Mesenchymal stem cell (in vitro differentiated cells and primary cell): ENCODE data around the gene CUEDC1.

Experiments
- DNase-seq: peaks from one replicate; pipeline ENCODE4 v3.0.0-alpha.2; 2013
- H2AFZ ChIP-seq: one replicate; pipeline ENCODE4 v1.6.1; 2013; ENCODE audit warnings: low read depth, mild to moderate bottlenecking, control low read depth, inconsistent platforms, low read length, moderate library complexity
- H2AK5ac ChIP-seq: 2 replicates; pipeline ENCODE4 v1.6.1; 2013; ENCODE audit warnings: low read length, moderate library complexity, mild to moderate bottlenecking, inconsistent platforms; ENCODE audit not compliant: severe bottlenecking
- H2BK120ac ChIP-seq: one replicate; pipeline ENCODE4 v1.6.1; 2013; ENCODE audit warnings: low read depth, mild to moderate bottlenecking, inconsistent platforms, low read length, moderate library complexity
- H2BK12ac ChIP-seq, 2 experiments: one replicate each; pipeline ENCODE4 v1.6.1; 2013; ENCODE audit warnings: inconsistent platforms in 2 of 2, low read length in 2 of 2, mild to moderate bottlenecking in 2 of 2, moderate library complexity in 2 of 2, control low read depth in 1 of 2
- H2BK15ac ChIP-seq: one replicate; pipeline ENCODE4 v1.6.1; 2013; ENCODE audit warnings: mild to moderate bottlenecking, low read depth, inconsistent platforms; ENCODE audit not compliant: poor library complexity, severe bottlenecking
- H2BK5ac ChIP-seq: 2 replicates; pipeline ENCODE4 v1.6.1; 2013; ENCODE audit warnings: low read depth, mild to moderate bottlenecking, low read length, control low read depth, inconsistent platforms; ENCODE audit not compliant: poor library complexity, severe bottlenecking
- H3K14ac ChIP-seq, 2 experiments: one replicate each; pipeline ENCODE4 v1.6.1; 2013; ENCODE audit warnings: inconsistent platforms in 2 of 2, low read length in 2 of 2, control low read depth in 1 of 2, mild to moderate bottlenecking in 1 of 2, moderate library complexity in 1 of 2
- H3K18ac ChIP-seq, 2 experiments: one replicate each; pipeline ENCODE4 v1.6.1; 2013; ENCODE audit warnings: inconsistent platforms in 2 of 2, low read length in 2 of 2, control low read depth in 1 of 2, low read depth in 1 of 2, mild to moderate bottlenecking in 1 of 2
- H3K23ac ChIP-seq, 2 experiments: one replicate each; pipeline ENCODE4 v1.6.1; 2013; ENCODE audit warnings: inconsistent platforms in 2 of 2, low read length in 2 of 2, mild to moderate bottlenecking in 2 of 2, moderate library complexity in 2 of 2, control low read depth in 1 of 2
- H3K27ac ChIP-seq: 2 replicates; pipeline ENCODE4 v1.5.1; 2013; ENCODE audit warnings: mild to moderate bottlenecking, moderate library complexity, low read length, control low read depth, inconsistent platforms; ENCODE audit not compliant: poor library complexity, severe bottlenecking
- H3K27me3 ChIP-seq, 2 experiments: 2 replicates each; pipeline versions ENCODE4 v1.6.1 to v1.7.0; 2013; ENCODE audit warnings: low read length in 2 of 2, mild to moderate bottlenecking in 2 of 2, moderate library complexity in 2 of 2, control low read depth in 1 of 2, inconsistent platforms in 1 of 2; ENCODE audit not compliant: control insufficient read depth in 1 of 2, insufficient read depth in 1 of 2
- H3K36me3 ChIP-seq, 2 experiments: 2 replicates each; pipeline versions ENCODE4 v1.6.1 to v1.7.0; 2013; ENCODE audit warnings: low read length in 2 of 2, control low read depth in 1 of 2, inconsistent platforms in 1 of 2, low read depth in 1 of 2, mild to moderate bottlenecking in 1 of 2; ENCODE audit not compliant: insufficient read depth in 2 of 2, control insufficient read depth in 1 of 2
- H3K4ac ChIP-seq, 2 experiments: one replicate each; pipeline ENCODE4 v1.6.1; 2013; ENCODE audit warnings: inconsistent platforms in 2 of 2, low read length in 2 of 2, mild to moderate bottlenecking in 2 of 2, moderate library complexity in 2 of 2, control low read depth in 1 of 2, low read depth in 1 of 2
- H3K4me1 ChIP-seq: 2 replicates; pipeline ENCODE4 v1.6.1; 2013; ENCODE audit warnings: low read depth, low read length, control low read depth; ENCODE audit not compliant: control insufficient read depth, insufficient read depth
- H3K4me2 ChIP-seq: 2 replicates; pipeline ENCODE4 v1.6.1; 2013; ENCODE audit warnings: low read length, mild to moderate bottlenecking, inconsistent platforms; ENCODE audit not compliant: poor library complexity, severe bottlenecking
- H3K4me3 ChIP-seq, 2 experiments: 2 replicates each; pipeline versions ENCODE4 v1.5.1 to v1.7.0; 2013; ENCODE audit warnings: low read length in 2 of 2, mild to moderate bottlenecking in 2 of 2, control low read depth in 1 of 2, low read depth in 1 of 2; ENCODE audit not compliant: insufficient read depth in 1 of 2
- H3K79me1 ChIP-seq: replicated peaks from 2 replicates; pipeline ENCODE4 v1.6.1; 2013; ENCODE audit warnings: mild to moderate bottlenecking, control low read depth, low read length, inconsistent platforms; ENCODE audit not compliant: poor library complexity, severe bottlenecking
- H3K9ac ChIP-seq: 2 replicates; pipeline ENCODE4 v1.7.0; 2013; ENCODE audit warnings: mild to moderate bottlenecking, low read length, moderate library complexity
- H3K9me3 ChIP-seq: 2 replicates; pipeline ENCODE4 v1.7.0; 2013; ENCODE audit warnings: mild to moderate bottlenecking, low read length; ENCODE audit not compliant: control insufficient read depth
- H4K8ac ChIP-seq: one replicate; pipeline ENCODE4 v1.6.1; 2013; ENCODE audit warnings: inconsistent platforms, mild to moderate bottlenecking, low read length, moderate library complexity
- H4K91ac ChIP-seq: one replicate; pipeline ENCODE4 v1.6.1; 2013; ENCODE audit warnings: mild to moderate bottlenecking, low read length, inconsistent platforms
- WGBS: methylation state at CpG from one replicate; pipeline ENCODE4 v1.1.7; 2013; ENCODE audit warnings: mixed read lengths; 5-methylcytosine and 5-hydroxymethylcytosine counted together

The CUEDC1 gene

DNA sequence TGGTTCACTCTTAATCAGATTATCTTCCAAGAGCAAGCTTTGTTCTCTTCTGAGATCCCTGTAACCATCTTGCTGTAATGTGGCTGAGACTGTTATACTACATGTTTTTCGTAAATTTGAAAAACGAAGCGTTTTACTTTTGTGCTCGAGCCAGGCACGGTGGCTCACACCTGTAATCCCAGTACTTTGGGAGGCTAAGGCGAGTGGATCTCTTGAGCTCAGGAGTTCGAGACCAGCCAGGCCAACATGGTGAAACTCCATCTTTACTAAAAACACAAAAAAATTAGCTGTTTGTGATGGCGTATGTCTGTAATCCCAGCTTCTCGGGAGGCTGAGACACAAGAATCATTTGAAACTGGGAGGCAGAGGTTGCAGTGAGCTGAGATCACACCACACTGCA lies 7.8 kb downstream of the CUEDC1 start:
- Histone ChIP-seq H3K4me2 (no peak overlapping the region), H3K9ac (peak overlapping the region; percentile 85), H3K27me3 (no peaks in the 10 kb centered on the region), H2BK120ac (peak overlapping the region; percentile 82), H3K23ac (no peak overlapping the region), H2BK12ac (peak overlapping the region in 1 of 2 experiments; percentile 18), H2BK15ac (no peak overlapping the region), H4K91ac (no peak overlapping the region), H3K4me1 (peaks cover 35% of the 10 kb centered on the region), H3K79me1 (peaks cover 2% of the 10 kb centered on the region), H2AK5ac (peak overlapping the region; percentile 92), H3K4ac (peak overlapping the region; percentile 20 to 78), H3K9me3 (no peaks in the 10 kb centered on the region), H3K36me3 (no peaks in the 10 kb centered on the region), H2BK5ac (no peak overlapping the region), H4K8ac (no peak overlapping the region), H3K4me3 (peak overlapping the region in 1 of 2 experiments; percentile 78), H3K18ac (peak overlapping the region; percentile 16 to 73), H3K27ac (peak overlapping the region; percentile 98), H2AFZ (no peak overlapping the region), H3K14ac (no peak overlapping the region)
- no peak for DNase-seq
- WGBS: 92% methylated on average over 9 of the region's 9 CpGs

DNA sequence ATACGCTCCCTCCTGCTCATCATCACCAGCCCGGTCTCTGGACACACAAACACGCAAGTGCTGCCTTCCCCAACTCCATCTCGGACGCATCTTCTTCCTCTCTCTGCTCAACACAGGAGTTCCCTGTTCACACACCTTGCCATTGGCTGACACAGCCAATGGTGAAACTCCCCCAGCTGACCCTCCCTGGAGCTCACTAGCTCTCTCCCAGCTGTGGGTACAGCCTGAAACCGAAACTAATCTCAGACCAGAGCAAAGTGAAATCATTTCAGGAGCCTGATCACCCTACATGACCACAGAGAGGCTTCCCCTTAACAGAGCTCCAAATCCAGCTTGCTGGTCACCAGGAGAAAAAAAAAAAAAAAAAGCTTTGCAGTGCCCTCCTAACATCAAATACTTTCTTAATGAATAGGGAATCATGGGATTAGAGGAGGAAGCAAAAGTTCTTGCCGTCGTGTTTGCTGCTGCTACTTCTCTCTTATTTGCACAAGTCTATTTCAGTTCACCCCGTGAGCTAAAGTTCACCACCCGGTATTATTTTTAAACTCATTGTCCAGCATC lies 8.3 kb downstream of the CUEDC1 start:
- peak; percentile 94 for DNase-seq
- Histone ChIP-seq H3K79me1 (peaks cover 3% of the 10 kb centered on the region), H2BK12ac (peak overlapping the region in 1 of 2 experiments; percentile 12)

DNA sequence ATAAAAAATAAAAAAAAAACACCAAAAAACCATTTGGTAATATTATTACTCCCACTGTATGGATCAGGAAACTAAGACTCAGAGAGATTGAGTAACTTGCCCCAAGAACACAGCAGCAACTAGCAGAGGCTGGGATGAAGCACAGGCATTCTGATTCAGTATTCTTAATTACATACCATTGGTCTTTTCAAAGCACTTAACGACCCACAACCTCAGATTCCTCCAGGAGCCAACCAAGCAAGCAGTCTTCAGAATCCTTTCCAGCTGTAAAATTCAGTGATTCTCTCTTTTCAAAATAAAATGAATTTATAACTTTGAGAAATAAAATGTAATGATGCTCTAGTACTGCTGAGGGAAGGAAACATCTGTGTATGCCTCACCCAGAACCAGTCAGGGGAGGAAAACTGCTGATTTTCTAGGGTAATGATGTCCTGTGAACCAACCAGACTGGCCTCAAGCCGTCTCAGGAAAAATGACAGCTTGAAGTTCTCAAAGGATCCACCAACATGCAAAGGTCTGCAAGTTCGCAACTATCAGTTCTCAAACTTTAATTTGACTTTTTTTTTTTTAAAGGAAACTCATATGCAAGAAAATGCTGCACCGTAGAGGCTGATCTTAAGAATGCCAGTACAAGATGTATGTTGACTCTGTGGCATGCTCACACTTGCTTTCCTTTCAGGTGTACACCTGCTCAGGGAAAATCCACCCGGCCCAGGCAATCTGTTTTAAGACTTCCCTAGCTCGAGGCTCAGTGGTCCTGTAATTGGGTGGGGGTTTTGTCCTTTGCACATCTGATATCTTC lies 9.0 kb downstream of the CUEDC1 start:
- Histone ChIP-seq H2AK5ac (peak overlapping the region; percentile 57), H3K9ac (peak overlapping the region; percentile 85), H3K4ac (peak overlapping the region; percentile 13 to 39), H2BK15ac (peak overlapping the region; percentile 63), H3K27me3 (no peaks in the 10 kb centered on the region), H2BK5ac (no peak overlapping the region), H2BK120ac (no peak overlapping the region), H2AFZ (no peak overlapping the region), H3K4me2 (no peak overlapping the region), H3K36me3 (no peaks in the 10 kb centered on the region), H3K79me1 (peaks cover 7% of the 10 kb centered on the region), H4K91ac (no peak overlapping the region), H3K14ac (no peak overlapping the region), H2BK12ac (peak overlapping the region in 1 of 2 experiments; percentile 12), H3K4me3 (peak overlapping the region in 1 of 2 experiments; percentile 78), H3K18ac (peak overlapping the region in 1 of 2 experiments; percentile 67), H3K9me3 (no peaks in the 10 kb centered on the region), H4K8ac (no peak overlapping the region), H3K4me1 (peaks cover 31% of the 10 kb centered on the region), H3K27ac (peak overlapping the region; percentile 98), H3K23ac (no peak overlapping the region)
- WGBS: 67% methylated on average over 6 of the region's 6 CpGs
- DNase-seq: peak; percentile 75

More for the DNA sequence above, 8.3 kb downstream of the CUEDC1 start:
- Histone ChIP-seq H4K8ac (no peak overlapping the region), H2AK5ac (peak overlapping the region; percentile 78), H3K14ac (no peak overlapping the region), H3K4me2 (no peak overlapping the region), H3K4me3 (peak overlapping the region in 1 of 2 experiments; percentile 78), H4K91ac (no peak overlapping the region), H2BK120ac (no peak overlapping the region), H3K4ac (peak overlapping the region; percentile 20 to 39), H2BK15ac (no peak overlapping the region), H2BK5ac (no peak overlapping the region), H3K27me3 (no peaks in the 10 kb centered on the region), H3K23ac (no peak overlapping the region), H3K9me3 (no peaks in the 10 kb centered on the region), H3K4me1 (peaks cover 31% of the 10 kb centered on the region), H3K18ac (peak overlapping the region; percentile 26 to 67), H3K36me3 (no peaks in the 10 kb centered on the region), H2AFZ (no peak overlapping the region), H3K27ac (peak overlapping the region; percentile 98), H3K9ac (peak overlapping the region; percentile 85)
- WGBS: 73% methylated on average over 10 of the region's 10 CpGs

DNA sequence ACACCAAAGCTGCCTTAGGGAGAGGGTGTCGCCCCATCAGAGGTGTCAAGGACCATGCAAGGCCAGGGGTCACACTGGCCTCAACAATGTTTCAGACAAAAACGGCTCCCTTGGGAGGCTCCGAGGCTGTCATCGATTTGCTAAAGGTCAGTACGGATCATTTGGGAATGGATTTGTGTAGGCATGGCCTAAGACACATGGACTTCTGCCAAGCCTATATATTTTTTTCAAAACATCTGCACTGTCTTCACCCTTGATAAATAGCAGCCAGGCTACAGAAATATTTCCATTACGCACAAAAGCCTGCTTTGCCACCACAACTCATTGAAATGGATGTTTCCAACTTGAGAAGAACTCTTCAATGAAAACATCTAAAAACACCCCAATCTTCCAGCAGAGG lies 10.3 kb downstream of the CUEDC1 start:
- peaks cover 7% of the 10 kb centered on the region for H3K79me1 ChIP-seq
- H3K27me3 ChIP-seq: no peaks in the 10 kb centered on the region
- H3K4ac ChIP-seq: no peak overlapping the region
- no peak overlapping the region for H3K9ac ChIP-seq
- peak; percentile 70 for DNase-seq
- no peak overlapping the region for H3K27ac ChIP-seq
- no peak overlapping the region for H2BK12ac ChIP-seq
- peaks cover 32% of the 10 kb centered on the region for H3K4me1 ChIP-seq
- no peak overlapping the region for H3K23ac ChIP-seq
- H3K18ac ChIP-seq: peak overlapping the region in 1 of 2 experiments; percentile 77
- no peak overlapping the region for H3K4me2 ChIP-seq
- no peaks in the 10 kb centered on the region for H3K36me3 ChIP-seq
- H3K9me3 ChIP-seq: no peaks in the 10 kb centered on the region
- no peak overlapping the region for H2AFZ ChIP-seq
- peak overlapping the region; percentile 40 for H2AK5ac ChIP-seq
- no peak overlapping the region for H2BK5ac ChIP-seq
- H3K14ac ChIP-seq: no peak overlapping the region
- no peak overlapping the region for H4K8ac ChIP-seq
- H2BK15ac ChIP-seq: no peak overlapping the region
- WGBS: 73% methylated on average over 6 of the region's 6 CpGs
- H3K4me3 ChIP-seq: no peak overlapping the region
- no peak overlapping the region for H2BK120ac ChIP-seq
- H4K91ac ChIP-seq: no peak overlapping the region
